OCI-LY1 (cell line): ENCODE measurements around the gene PPT2.

ENCODE experiments used
- H2AFZ ChIP-seq: fragments of 200-600 bp; sonication (generic), shearing (Covaris generic); 2 replicates; pipeline ENCODE4 v1.6.0; 2014; ENCODE audit warnings: antibody characterized with exemption, mild to moderate bottlenecking, low read length
- H3F3A ChIP-seq: fragments of 200-600 bp; sonication (generic), shearing (Covaris generic); 2 replicates; pipeline ENCODE4 v1.6.0; 2014; ENCODE audit warnings: mild to moderate bottlenecking, antibody characterized with exemption, low read length, moderate library complexity; ENCODE audit not compliant: insufficient read depth
- H3K27ac ChIP-seq: fragments of 200-600 bp; sonication (generic); 2 replicates; pipeline ENCODE4 v1.5.1; 2014; ENCODE audit warnings: low read length, mixed run types, mild to moderate bottlenecking, low read depth; ENCODE audit not compliant: poor library complexity, severe bottlenecking
- H3K27me3 ChIP-seq: fragments of 200-600 bp; sonication (generic); 2 replicates; pipeline ENCODE4 v1.6.0; 2014; ENCODE audit warnings: antibody characterized with exemption, mild to moderate bottlenecking, low read length, moderate library complexity; ENCODE audit not compliant: insufficient read depth
- H3K36me3 ChIP-seq: fragments of 200-600 bp; sonication (generic); 2 replicates; pipeline ENCODE4 v1.6.1; 2014; ENCODE audit warnings: mild to moderate bottlenecking, antibody characterized with exemption, low read length, moderate library complexity, mixed read lengths; ENCODE audit not compliant: insufficient read depth
- H3K4me1 ChIP-seq: fragments of 200-600 bp; sonication (generic); 2 replicates; pipeline ENCODE4 v1.5.1; 2014; ENCODE audit warnings: mild to moderate bottlenecking, low read length, moderate library complexity; ENCODE audit not compliant: insufficient read depth, severe bottlenecking
- H3K4me2 ChIP-seq: fragments of 200-600 bp; sonication (generic), shearing (Covaris generic); 2 replicates; pipeline ENCODE4 v1.6.1; 2014; ENCODE audit warnings: low read length
- H3K4me3 ChIP-seq: fragments of 200-600 bp; sonication (generic); 2 replicates; pipeline ENCODE4 v1.5.1; 2014; ENCODE audit warnings: low read length, low read depth, mild to moderate bottlenecking, mixed read lengths; ENCODE audit not compliant: poor library complexity, severe bottlenecking
- H3K79me2 ChIP-seq: fragments of 200-600 bp; shearing (Covaris generic); 2 replicates; pipeline ENCODE4 v1.6.1; 2016; ENCODE audit warnings: mixed run types, low read length, mixed read lengths; ENCODE audit not compliant: insufficient read depth
- H3K9ac ChIP-seq: fragments of 200-600 bp; sonication (generic), shearing (Covaris generic); 2 replicates; pipeline ENCODE4 v1.6.1; 2014; ENCODE audit warnings: mild to moderate bottlenecking, low read length, mixed read lengths
- H3K9me2 ChIP-seq: fragments of 200-600 bp; sonication (generic), shearing (Covaris generic); 2 replicates; pipeline ENCODE4 v1.6.1; 2014; ENCODE audit warnings: low read depth, mild to moderate bottlenecking, low read length, mixed read lengths
- H3K9me3 ChIP-seq: fragments of 200-600 bp; shearing (Covaris generic); 2 replicates; pipeline ENCODE4 v1.6.1; 2014; ENCODE audit warnings: low read length, mixed read lengths
- H4K20me1 ChIP-seq: fragments of 200-600 bp; sonication (generic), shearing (Covaris generic); 2 replicates; pipeline ENCODE4 v1.6.0; 2016; ENCODE audit warnings: mild to moderate bottlenecking, low read length; ENCODE audit not compliant: insufficient read depth
- EZH2 ChIP-seq: fragments of 200-600 bp; sonication (generic), shearing (Covaris generic); IDR thresholded peaks from 2 replicates; pipeline ENCODE4 v1.8.0; 2017; ENCODE audit warnings: borderline replicate concordance, mixed run types, mild to moderate bottlenecking, antibody characterized with exemption, low read length, moderate library complexity, mixed read lengths
- TF ChIP-seq, protein P1 (sequence below): fragments of 200-600 bp; sonication (generic), shearing (Covaris generic); IDR thresholded peaks from 2 replicates; pipeline ENCODE4 v1.5.1; 2017; ENCODE audit warnings: mild to moderate bottlenecking, antibody characterized with exemption, low read length, moderate library complexity, mixed read lengths

Gene PPT2

DNA sequence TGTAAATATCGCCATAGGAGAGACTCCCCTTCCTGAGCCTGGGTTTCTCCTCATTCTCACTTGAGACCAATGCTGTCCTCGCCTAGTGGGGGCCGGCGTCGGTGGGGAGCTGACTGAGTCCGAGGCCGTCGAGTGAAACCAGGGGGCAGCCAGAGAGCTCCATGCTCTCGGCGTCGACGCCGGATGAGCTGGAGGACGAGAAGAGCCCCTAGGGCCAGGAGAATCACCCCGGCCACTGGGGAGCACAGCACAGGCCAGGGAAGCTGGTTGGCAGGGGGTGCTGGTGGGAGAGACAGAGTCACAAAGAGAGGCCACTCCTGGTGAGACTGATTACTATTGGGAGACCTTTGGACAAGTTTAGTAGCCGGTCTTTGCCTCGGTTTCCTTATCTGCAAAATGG lies 44.9 kb downstream of the PPT2 start:
- peaks cover 25% of the 10 kb centered on the region for H3K4me1 ChIP-seq
- H3K9me2 ChIP-seq = no peaks in the 10 kb centered on the region
- H3K27me3 ChIP-seq = no peaks in the 10 kb centered on the region
- H3F3A ChIP-seq = no peaks in the 10 kb centered on the region
- no peak overlapping the region for H3K9ac ChIP-seq
- TF ChIP-seq EZH2 = no peak
- TF ChIP-seq, protein P1, sequence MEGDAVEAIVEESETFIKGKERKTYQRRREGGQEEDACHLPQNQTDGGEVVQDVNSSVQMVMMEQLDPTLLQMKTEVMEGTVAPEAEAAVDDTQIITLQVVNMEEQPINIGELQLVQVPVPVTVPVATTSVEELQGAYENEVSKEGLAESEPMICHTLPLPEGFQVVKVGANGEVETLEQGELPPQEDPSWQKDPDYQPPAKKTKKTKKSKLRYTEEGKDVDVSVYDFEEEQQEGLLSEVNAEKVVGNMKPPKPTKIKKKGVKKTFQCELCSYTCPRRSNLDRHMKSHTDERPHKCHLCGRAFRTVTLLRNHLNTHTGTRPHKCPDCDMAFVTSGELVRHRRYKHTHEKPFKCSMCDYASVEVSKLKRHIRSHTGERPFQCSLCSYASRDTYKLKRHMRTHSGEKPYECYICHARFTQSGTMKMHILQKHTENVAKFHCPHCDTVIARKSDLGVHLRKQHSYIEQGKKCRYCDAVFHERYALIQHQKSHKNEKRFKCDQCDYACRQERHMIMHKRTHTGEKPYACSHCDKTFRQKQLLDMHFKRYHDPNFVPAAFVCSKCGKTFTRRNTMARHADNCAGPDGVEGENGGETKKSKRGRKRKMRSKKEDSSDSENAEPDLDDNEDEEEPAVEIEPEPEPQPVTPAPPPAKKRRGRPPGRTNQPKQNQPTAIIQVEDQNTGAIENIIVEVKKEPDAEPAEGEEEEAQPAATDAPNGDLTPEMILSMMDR = no peak
- H4K20me1 ChIP-seq = no peaks in the 10 kb centered on the region
- H3K36me3 ChIP-seq = no peaks in the 10 kb centered on the region
- H3K4me3 ChIP-seq = no peak overlapping the region
- no peaks in the 10 kb centered on the region for H3K9me3 ChIP-seq
- H3K79me2 ChIP-seq = no peaks in the 10 kb centered on the region
- H3K4me2 ChIP-seq = no peak overlapping the region
- no peak overlapping the region for H2AFZ ChIP-seq
- no peak overlapping the region for H3K27ac ChIP-seq

DNA sequence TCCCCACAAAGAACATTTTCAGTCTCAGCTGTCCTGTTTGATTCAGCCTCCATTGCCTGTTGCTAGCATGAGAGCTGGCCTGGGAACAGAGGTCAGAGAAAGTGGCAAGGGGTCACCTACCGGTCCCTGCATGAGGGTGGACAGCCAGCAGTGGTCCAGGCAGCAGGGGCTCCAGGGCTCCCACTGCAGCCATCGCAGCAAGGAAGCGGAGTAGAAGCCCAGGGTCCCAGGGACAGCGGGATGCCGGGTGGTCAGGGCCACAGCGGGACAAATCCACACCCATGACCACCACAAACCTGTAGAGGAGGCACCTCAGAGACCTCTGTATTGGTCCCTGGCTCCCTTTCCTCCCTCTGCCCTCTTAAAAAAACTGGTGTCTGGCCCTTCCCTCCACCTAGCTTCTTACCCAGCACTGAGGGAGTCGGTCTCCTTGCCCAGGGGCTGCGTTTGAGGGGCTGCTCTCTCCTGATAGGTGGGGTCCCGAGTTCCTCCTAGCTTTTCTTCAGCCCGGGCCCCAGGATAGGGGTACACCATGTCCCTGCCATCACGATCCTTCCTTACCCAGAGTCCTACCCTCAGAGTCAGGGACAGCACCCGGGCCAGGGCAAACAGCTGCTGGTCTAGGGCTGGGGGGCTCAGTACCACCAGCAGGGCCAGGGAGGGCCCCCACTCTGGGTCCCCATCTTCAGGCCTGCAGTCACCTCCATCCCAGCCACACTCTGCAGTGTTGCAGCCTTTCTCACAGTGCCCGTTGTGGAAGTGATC lies 47.0 kb downstream of the PPT2 start:
- Histone ChIP-seq H3F3A (no peaks in the 10 kb centered on the region), H4K20me1 (no peaks in the 10 kb centered on the region), H3K4me3 (no peak overlapping the region), H2AFZ (no peak overlapping the region), H3K27ac (no peak overlapping the region), H3K4me2 (no peak overlapping the region), H3K79me2 (no peaks in the 10 kb centered on the region), H3K9me3 (no peaks in the 10 kb centered on the region), H3K9me2 (no peaks in the 10 kb centered on the region), H3K9ac (no peak overlapping the region), H3K4me1 (peaks cover 16% of the 10 kb centered on the region), H3K27me3 (no peaks in the 10 kb centered on the region), H3K36me3 (no peaks in the 10 kb centered on the region)
- TF ChIP-seq, protein P1 = no peak
- no peak for TF ChIP-seq EZH2

DNA sequence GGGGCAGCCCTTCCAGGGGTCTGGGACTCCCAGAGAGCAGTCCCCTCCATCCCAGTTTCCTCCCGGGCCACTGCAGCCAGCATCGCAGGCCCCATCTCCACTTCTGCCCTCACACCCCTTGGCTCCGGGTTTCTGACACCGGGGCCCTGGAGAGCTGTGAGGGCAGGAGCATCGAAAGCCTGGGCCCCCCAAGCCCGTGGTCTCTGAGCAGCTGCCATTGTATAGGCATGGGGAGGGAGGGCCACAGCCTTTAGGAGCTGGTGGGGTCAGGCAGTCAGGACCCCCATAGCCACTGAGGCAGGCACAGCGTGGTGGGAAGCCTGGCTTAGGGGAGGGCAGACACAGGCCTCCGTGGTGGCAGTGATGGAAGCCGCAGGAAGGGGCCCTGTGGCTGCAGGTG lies 48.2 kb downstream of the PPT2 start:
- no peaks in the 10 kb centered on the region for H3K36me3 ChIP-seq
- no peak overlapping the region for H3K9ac ChIP-seq
- H3K4me2 ChIP-seq = no peak overlapping the region
- H3K79me2 ChIP-seq = no peaks in the 10 kb centered on the region
- no peaks in the 10 kb centered on the region for H3F3A ChIP-seq
- TF ChIP-seq EZH2 = no peak
- TF ChIP-seq, protein P1 = no peak
- no peak overlapping the region for H3K27ac ChIP-seq
- H4K20me1 ChIP-seq = no peaks in the 10 kb centered on the region
- no peaks in the 10 kb centered on the region for H3K9me3 ChIP-seq
- H3K4me3 ChIP-seq = no peak overlapping the region
- H3K9me2 ChIP-seq = no peaks in the 10 kb centered on the region
- H2AFZ ChIP-seq = no peak overlapping the region
- H3K4me1 ChIP-seq = peaks cover 6% of the 10 kb centered on the region
- 0 out of 2 replicates have a peak, but pooled peaks cover 6% of the 10 kb centered on the region for H3K27me3 ChIP-seq
